Brain microvascular endothelial cell (primary cell): ENCODE data around the gene GNAT1.

ENCODE experiments used
- DNase-seq: peaks from one replicate; pipeline ENCODE4 v3.0.0-alpha.2; 2020
- H3K27ac ChIP-seq: fragments of 250-450 bp; sonication (Bioruptor Pico); 2 replicates; pipeline ENCODE4 v1.5.1; 2020; ENCODE audit warnings: mild to moderate bottlenecking, moderate library complexity
- H3K27me3 ChIP-seq: fragments of 250-450 bp; sonication (Bioruptor Pico); replicated peaks from 2 replicates; pipeline ENCODE4 v1.5.1; 2020; ENCODE audit warnings: mild to moderate bottlenecking
- H3K36me3 ChIP-seq: fragments of 250-450 bp; sonication (Bioruptor Pico); replicated peaks from 2 replicates; pipeline ENCODE4 v1.5.1; 2020; ENCODE audit warnings: mild to moderate bottlenecking
- H3K4me3 ChIP-seq: 2 replicates; pipeline ENCODE4 v1.5.1; 2011; ENCODE audit warnings: low read depth, mild to moderate bottlenecking, control low read depth, low read length, moderate library complexity
- CTCF ChIP-seq: IDR thresholded peaks from 2 replicates; pipeline ENCODE4 v1.5.1; 2011; ENCODE audit warnings: low read depth, mild to moderate bottlenecking, moderate library complexity, low read length, control low read depth, inconsistent platforms; ENCODE audit errors: missing control alignments
- in situ Hi-C: cut with HindIII; loops from 2 replicates; pipeline ENCODE4 v1.10.0; 2017; ENCODE audit warnings: low sequenced_read_pairs, low pct_ligation_motif_present

The GNAT1 gene

GRCh38 chr3:50150404-50150750 lies 41.0 kb upstream of the GNAT1 start:
- Histone ChIP-seq H3K27ac (no peak overlapping the region), H3K36me3 (no peaks in the 10 kb centered on the region), H3K27me3 (peaks cover 6% of the 10 kb centered on the region), H3K4me3 (no peak overlapping the region)
- TF ChIP-seq CTCF: no peak
- in situ Hi-C loops: no loop called here
- no peak for DNase-seq

GRCh38 chr3:50150863-50151686 lies 40.3 kb upstream of the GNAT1 start:
- DNase-seq: no peak
- no peak overlapping the region for H3K4me3 ChIP-seq
- no peak overlapping the region for H3K27ac ChIP-seq
- no peaks in the 10 kb centered on the region for H3K36me3 ChIP-seq
- in situ Hi-C loops: no loop called here
- H3K27me3 ChIP-seq: peaks cover 8% of the 10 kb centered on the region
- no peak for TF ChIP-seq CTCF

- no peaks in the 10 kb centered on the region for H3K36me3 ChIP-seq
- no peak overlapping the region for H3K4me3 ChIP-seq
- no peak overlapping the region for H3K27ac ChIP-seq
- no peak for DNase-seq
- no peak for TF ChIP-seq CTCF
- in situ Hi-C loops: no loop called here
- H3K27me3 ChIP-seq: peaks cover 8% of the 10 kb centered on the region
Observed at GRCh38 chr3:50151728-50152127, 39.7 kb upstream of the GNAT1 start.

GRCh38 chr3:50153782-50154475 lies 37.5 kb upstream of the GNAT1 start:
- in situ Hi-C loops: no loop called here
- TF ChIP-seq CTCF: no peak
- no peak for DNase-seq
- Histone ChIP-seq H3K27ac (no peak overlapping the region), H3K4me3 (no peak overlapping the region), H3K36me3 (no peaks in the 10 kb centered on the region), H3K27me3 (peaks cover 8% of the 10 kb centered on the region)

- TF ChIP-seq CTCF: no peak
- no peak for DNase-seq
- in situ Hi-C loops: no loop called here
- Histone ChIP-seq H3K27me3 (peaks cover 8% of the 10 kb centered on the region), H3K4me3 (peak overlapping the region; percentile 20), H3K27ac (no peak overlapping the region), H3K36me3 (no peaks in the 10 kb centered on the region)
Observed at GRCh38 chr3:50154476-50154839, 37.0 kb upstream of the GNAT1 start.
